Caki2 (cell line): Measurements from ENCODE around the gene KRTAP4-7. TPM values are rescaled to one million over a fixed set of nuclear protein-coding genes. Genes with fewer than 3 reads are reported as not detected.
"Not testable (repeated sequence)": the region's sequence is repeated elsewhere in the genome, so short reads cannot be mapped to it uniquely, and the experiment has no call there.

Experiments
- DNase-seq: peaks from one replicate; pipeline ENCODE4 v3.0.0-alpha.2; 2015; ENCODE audit warnings: low read depth
- in situ Hi-C: cut with HindIII; loops from 2 replicates; pipeline ENCODE4 v1.10.0; 2016; ENCODE audit warnings: low sequenced_read_pairs, low pct_unique_long_range_greater_than_20kb, mixed read lengths
- total RNA-seq: library from RNA; depleted of rRNA; stranded (reverse); fragments of >200 nt; shearing (Covaris generic); gene quantifications from 2 replicates; pipeline ENCODE4 v1.2.3, GENCODE V29; 2014; ENCODE audit warnings: low replicate concordance

The KRTAP4-7 gene
- total RNA-seq, 1 experiment from 2014 or later = not detected

GRCh38 chr17:41101586-41102259, 17.8 kb downstream of the KRTAP4-7 start, which contains the start of gene KRTAP4-16:
TSS of gene KRTAP4-16 (minus strand) at chr17:41102209. CDS start at chr17:41102209, 0 bp downstream.
- DNase-seq = no peak
- in situ Hi-C loops = no loop called here

- DNase-seq = no peak
- in situ Hi-C loops = no loop called here
Observed at GRCh38 chr17:41103896-41104295, 19.9 kb downstream of the KRTAP4-7 start.

- peak; percentile 19 for DNase-seq
Observed at GRCh38 chr17:41104386-41105038, 20.6 kb downstream of the KRTAP4-7 start.

GRCh38 chr17:41105347-41105746, 21.4 kb downstream of the KRTAP4-7 start, which contains the start of gene KRTAP4-9:
TSS of gene KRTAP4-9 (plus strand) at chr17:41105389. CDS start at chr17:41105389, 0 bp downstream.
- DNase-seq, in situ Hi-C loops: not testable (repeated sequence)

More at GRCh38 chr17:41104386-41105038, 20.6 kb downstream of the KRTAP4-7 start:
- in situ Hi-C loops = not testable (repeated sequence)

- no peak for DNase-seq
- in situ Hi-C loops = no loop called here
Observed at GRCh38 chr17:41107941-41108450, 24.0 kb downstream of the KRTAP4-7 start.

GRCh38 chr17:41108728-41109386, 24.9 kb downstream of the KRTAP4-7 start:
- DNase-seq, in situ Hi-C loops: not testable (repeated sequence)

GRCh38 chr17:41111151-41111885, 27.4 kb downstream of the KRTAP4-7 start:
- DNase-seq = no peak
- in situ Hi-C loops = no loop called here

GRCh38 chr17:41116297-41116696, 32.3 kb downstream of the KRTAP4-7 start:
- in situ Hi-C loops = no loop called here
- DNase-seq = no peak

- DNase-seq, in situ Hi-C loops: not testable (repeated sequence)
Observed at GRCh38 chr17:41117846-41118386, 34.0 kb downstream of the KRTAP4-7 start, which contains the start of gene KRTAP4-11. TSS of gene KRTAP4-11 (minus strand) at chr17:41118373. CDS start at chr17:41118315, 58 bp downstream.

- in situ Hi-C loops = no loop called here
- DNase-seq = no peak
Observed at GRCh38 chr17:41118721-41119120, 34.8 kb downstream of the KRTAP4-7 start.

- in situ Hi-C loops, DNase-seq: not testable (repeated sequence)
Observed at GRCh38 chr17:41119696-41120690, 36.0 kb downstream of the KRTAP4-7 start.

GRCh38 chr17:41121742-41122141, 37.8 kb downstream of the KRTAP4-7 start:
- no peak for DNase-seq
- in situ Hi-C loops = no loop called here

- in situ Hi-C loops = not testable (repeated sequence)
Observed at GRCh38 chr17:41123292-41123990, 39.5 kb downstream of the KRTAP4-7 start.

GRCh38 chr17:41123991-41124371, 40.0 kb downstream of the KRTAP4-7 start, which contains the start of gene KRTAP4-12:
TSS of gene KRTAP4-12 (minus strand) at chr17:41124182. CDS start at chr17:41124122, 60 bp downstream.
- in situ Hi-C loops, DNase-seq: not testable (repeated sequence)

More at GRCh38 chr17:41123292-41123990, 39.5 kb downstream of the KRTAP4-7 start:
- DNase-seq = not testable (repeated sequence)

- in situ Hi-C loops = no loop called here
- no peak for DNase-seq
Observed at GRCh38 chr17:41125064-41125463, 41.1 kb downstream of the KRTAP4-7 start.

- no peak for DNase-seq
- in situ Hi-C loops = no loop called here
Observed at GRCh38 chr17:41126412-41126811, 42.5 kb downstream of the KRTAP4-7 start.
